Small intestine (tissue), 7 donors: ENCODE results near the gene PDE3A. TPM values are rescaled to one million over a fixed set of nuclear protein-coding genes. Genes with fewer than 3 reads are reported as not detected.

Experiments used
- DNase-seq, 2 donors: peaks; one replicate each; pipeline versions ENCODE4 v3.0.0 to v3.0.0-alpha.2; 2013
- FAIRE-seq: peaks from 2 replicates; lab custom pipeline; 2012; peaks lifted over from hg19 to GRCh38; lab: Jason Lieb, UNC
- H3K27ac ChIP-seq, 3 donors: one replicate each; pipeline ENCODE4 v1.5.1; 2013; ENCODE audit warnings: low read length in 2 of 3, mild to moderate bottlenecking in 2 of 3, control low read depth in 1 of 3, inconsistent platforms in 1 of 3, low read depth in 1 of 3, moderate library complexity in 1 of 3
- H3K27me3 ChIP-seq, 3 donors: one replicate each; pipeline ENCODE4 v1.6.1; 2013; ENCODE audit warnings: low read length in 3 of 3, inconsistent platforms in 1 of 3; ENCODE audit not compliant: control insufficient read depth in 3 of 3, insufficient read depth in 3 of 3
- H3K36me3 ChIP-seq, 3 donors: one replicate each; pipeline ENCODE4 v1.6.1; 2013; ENCODE audit warnings: low read length in 3 of 3, inconsistent platforms in 1 of 3, low read depth in 1 of 3, mild to moderate bottlenecking in 1 of 3, moderate library complexity in 1 of 3; ENCODE audit not compliant: control insufficient read depth in 3 of 3, insufficient read depth in 2 of 3
- H3K4me1 ChIP-seq, 3 donors: one replicate each; pipeline ENCODE4 v1.6.1; 2013; ENCODE audit warnings: low read length in 2 of 3, inconsistent platforms in 1 of 3, low read depth in 1 of 3, mild to moderate bottlenecking in 1 of 3, moderate library complexity in 1 of 3; ENCODE audit not compliant: control insufficient read depth in 3 of 3, insufficient read depth in 2 of 3
- H3K4me3 ChIP-seq, 3 donors: one replicate each; pipeline ENCODE4 v1.5.1; 2013; ENCODE audit warnings: low read length in 3 of 3, control low read depth in 1 of 3, inconsistent platforms in 1 of 3, low read depth in 1 of 3, mild to moderate bottlenecking in 1 of 3, moderate library complexity in 1 of 3
- H3K9me3 ChIP-seq, 2 donors: one replicate each; pipeline ENCODE4 v1.6.1; 2013; ENCODE audit warnings: low read depth in 1 of 2, low read length in 1 of 2; ENCODE audit not compliant: control insufficient read depth in 2 of 2, insufficient read depth in 1 of 2
- WGBS, 3 donors: extraction: QIAGEN DNeasy Blood & Tissue Kit; methylation state at CpG; one replicate each; pipeline ENCODE4 v1.1.7; 2013; 5-methylcytosine and 5-hydroxymethylcytosine counted together
- polyA plus RNA-seq, 4 donors: library from polyadenylated mRNA; stranded (reverse) in 3 of 4; unstranded in 1 of 4; fragments of 200-250 nt in 3 of 4; fragments of 120-200 nt in 1 of 4; gene quantifications; one replicate each; pipeline versions ENCODE4 v1.2.1 to v1.2.3, GENCODE V29; 2013
- donor health status: healthy with polysubstance abuse.
- donor health status: control.
- donor health status: control.
- donor health status: Bipolar disorder and iron deficiency.
- donor health status: healthy.

Gene PDE3A
- polyA plus RNA-seq, 4 donors, result 2.4 to 79.4 (median 6.6) TPM

DNA sequence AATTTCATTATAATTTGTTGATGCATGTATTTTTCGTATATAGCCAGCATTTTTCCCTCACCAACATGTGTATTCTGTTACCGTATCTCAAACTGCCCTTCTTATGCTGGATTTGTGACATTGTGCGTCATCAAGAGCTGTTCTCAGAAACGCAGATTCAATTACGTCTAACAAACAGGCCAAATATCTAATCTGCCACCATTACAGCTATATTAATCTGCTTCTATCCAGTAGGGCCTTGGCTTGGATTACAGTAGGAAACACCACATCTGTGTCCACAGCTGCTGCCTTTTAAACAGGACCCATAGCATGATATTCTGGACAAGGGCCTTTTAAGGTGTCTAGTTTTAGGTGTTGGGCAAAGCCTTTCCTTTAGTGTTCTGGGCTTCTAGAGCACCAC is 140.6 kb downstream of the PDE3A start:
- H3K9me3 ChIP-seq, result no peaks in the 10 kb centered on the region
- no peaks in the 10 kb centered on the region for H3K27me3 ChIP-seq
- FAIRE-seq, result no peak
- no peak overlapping the region for H3K27ac ChIP-seq
- WGBS, 3 donors, result 93 to 95% (median 94%) methylated on average over 5 of the region's 5 CpGs
- DNase-seq, result no peak
- no peak overlapping the region for H3K4me3 ChIP-seq
- no peaks in the 10 kb centered on the region for H3K4me1 ChIP-seq
- no peaks in the 10 kb centered on the region for H3K36me3 ChIP-seq

DNA sequence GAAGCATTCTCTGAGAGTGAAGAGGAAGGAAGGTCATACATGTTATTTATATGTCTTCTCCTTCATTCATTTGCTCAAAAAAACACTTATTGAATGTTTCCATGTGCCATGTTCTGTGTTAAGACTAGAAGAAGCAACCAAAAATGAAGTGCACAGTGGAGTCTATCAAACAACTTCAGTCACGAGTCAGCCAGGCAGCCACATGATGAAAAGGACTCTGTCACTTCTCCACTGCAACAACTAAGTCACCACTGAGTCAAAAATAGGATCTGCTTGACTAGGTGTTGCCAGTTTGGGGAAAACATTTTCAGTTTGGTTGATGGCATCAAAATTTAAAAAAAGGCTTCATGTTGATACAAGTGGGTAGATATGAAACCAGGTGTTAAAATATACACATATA is 142.5 kb downstream of the PDE3A start:
- H3K4me3 ChIP-seq, result no peak overlapping the region
- no peaks in the 10 kb centered on the region for H3K36me3 ChIP-seq
- no peaks in the 10 kb centered on the region for H3K27me3 ChIP-seq
- no peak for FAIRE-seq
- no peak for DNase-seq
- no peaks in the 10 kb centered on the region for H3K4me1 ChIP-seq
- H3K27ac ChIP-seq, result no peak overlapping the region
- 75 to 83% (median 80%) methylated on average over 1 of the region's 1 CpG for WGBS, 3 donors
- no peaks in the 10 kb centered on the region for H3K9me3 ChIP-seq

DNA sequence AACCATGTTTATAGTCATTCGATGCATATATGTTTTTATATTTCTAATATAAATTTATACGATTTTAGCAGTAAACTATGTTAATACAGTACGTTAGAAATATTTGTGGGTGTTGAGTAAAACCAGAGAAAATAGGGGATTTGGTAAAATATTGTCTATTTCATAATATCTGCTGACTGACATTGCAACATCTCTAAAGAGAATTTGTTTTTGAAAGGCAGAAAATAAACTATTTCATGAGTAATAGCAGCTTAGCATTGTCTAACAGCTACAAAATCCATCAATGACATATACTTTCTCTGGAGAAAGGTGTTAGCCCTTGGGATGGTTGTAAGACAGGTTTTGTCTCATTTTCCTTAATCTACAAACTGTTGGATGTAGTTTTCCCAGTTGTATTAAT is 144.9 kb downstream of the PDE3A start:
- no peaks in the 10 kb centered on the region for H3K4me1 ChIP-seq
- no peak overlapping the region for H3K4me3 ChIP-seq
- 77 to 87% (median 83%) methylated on average over 3 of the region's 3 CpGs for WGBS, 3 donors
- no peak for FAIRE-seq
- no peak overlapping the region for H3K27ac ChIP-seq
- H3K9me3 ChIP-seq, result no peaks in the 10 kb centered on the region
- no peak for DNase-seq
- no peaks in the 10 kb centered on the region for H3K27me3 ChIP-seq
- H3K36me3 ChIP-seq, result no peaks in the 10 kb centered on the region

DNA sequence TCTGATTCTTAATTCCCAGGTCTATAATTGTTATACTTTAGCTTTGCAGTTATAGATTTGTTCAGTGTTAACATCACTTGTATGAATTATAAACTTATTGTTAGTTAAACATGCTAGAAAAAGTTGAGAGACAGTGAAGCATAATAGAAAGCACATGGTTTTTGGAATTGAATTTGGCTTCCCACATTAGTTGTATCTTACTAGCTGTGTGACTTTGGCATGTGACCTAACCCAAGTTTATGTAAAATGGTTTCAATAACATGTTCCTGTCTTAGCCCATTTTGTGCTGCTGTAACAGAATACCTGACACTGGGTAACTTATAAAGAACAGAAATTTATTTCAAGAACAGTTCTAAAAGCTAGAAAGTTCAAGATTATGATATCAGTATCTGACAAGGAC is 146.3 kb downstream of the PDE3A start:
- no peak for FAIRE-seq
- DNase-seq, result no peak
- Histone ChIP-seq H3K9me3 (no peaks in the 10 kb centered on the region), H3K27me3 (no peaks in the 10 kb centered on the region), H3K27ac (no peak overlapping the region), H3K36me3 (no peaks in the 10 kb centered on the region), H3K4me3 (no peak overlapping the region), H3K4me1 (no peaks in the 10 kb centered on the region)

DNA sequence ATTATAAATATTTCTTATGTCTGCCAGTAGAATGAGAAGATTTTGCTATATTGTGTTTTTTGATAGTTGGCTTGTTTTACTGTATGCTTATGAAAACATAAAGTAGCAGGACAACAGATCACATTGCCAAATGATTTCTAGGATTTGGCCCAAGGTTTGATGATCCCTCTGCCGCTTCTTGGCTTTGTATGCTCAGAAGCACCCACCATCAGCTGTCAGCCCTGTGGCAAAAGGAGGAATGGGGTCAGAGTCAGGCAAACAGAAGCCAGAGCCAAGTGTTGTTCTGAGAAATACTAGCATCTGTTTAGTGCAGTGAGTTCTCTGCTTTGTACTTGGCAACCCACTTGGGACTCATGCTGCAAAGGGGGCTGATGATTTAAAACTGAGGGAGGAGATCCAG is 152.2 kb downstream of the PDE3A start:
- no peaks in the 10 kb centered on the region for H3K4me1 ChIP-seq
- H3K27me3 ChIP-seq, result no peaks in the 10 kb centered on the region
- H3K9me3 ChIP-seq, result peaks cover 0 to 5% of the 10 kb centered on the region in 2 donors
- no peak overlapping the region for H3K27ac ChIP-seq
- H3K36me3 ChIP-seq, result peaks cover 0 to 8% (median 0%) of the 10 kb centered on the region in 3 donors
- WGBS, 3 donors, result 66 to 84% (median 74%) methylated on average over 1 of the region's 1 CpG
- FAIRE-seq, result no peak
- no peak for DNase-seq
- H3K4me3 ChIP-seq, result no peak overlapping the region

DNA sequence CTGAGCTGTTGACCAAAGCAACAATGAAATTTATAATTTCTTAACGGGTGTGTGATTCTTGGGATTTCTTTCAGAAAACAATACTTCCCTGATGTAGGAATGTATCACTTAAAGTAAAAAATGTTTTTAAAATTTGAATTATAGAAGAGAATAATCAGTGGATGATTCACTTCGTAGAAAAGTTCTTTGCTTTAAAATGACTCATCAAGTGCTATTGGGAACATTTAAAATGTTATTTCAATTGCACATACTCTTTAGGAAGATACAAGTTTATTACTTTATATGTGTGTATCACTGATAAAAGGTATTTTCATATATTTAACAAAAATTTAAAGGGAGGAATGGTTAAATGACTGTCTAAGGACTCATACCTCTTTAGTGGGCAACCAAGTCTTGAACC is 155.3 kb downstream of the PDE3A start:
- Histone ChIP-seq H3K36me3 (peaks cover 0 to 8% (median 0%) of the 10 kb centered on the region in 3 donors), H3K4me3 (no peak overlapping the region), H3K27me3 (no peaks in the 10 kb centered on the region), H3K4me1 (no peaks in the 10 kb centered on the region), H3K27ac (no peak overlapping the region), H3K9me3 (peaks cover 0 to 5% of the 10 kb centered on the region in 2 donors)
- DNase-seq, result no peak
- no peak for FAIRE-seq
- 84 to 96% (median 87%) methylated on average over 2 of the region's 2 CpGs for WGBS, 3 donors

DNA sequence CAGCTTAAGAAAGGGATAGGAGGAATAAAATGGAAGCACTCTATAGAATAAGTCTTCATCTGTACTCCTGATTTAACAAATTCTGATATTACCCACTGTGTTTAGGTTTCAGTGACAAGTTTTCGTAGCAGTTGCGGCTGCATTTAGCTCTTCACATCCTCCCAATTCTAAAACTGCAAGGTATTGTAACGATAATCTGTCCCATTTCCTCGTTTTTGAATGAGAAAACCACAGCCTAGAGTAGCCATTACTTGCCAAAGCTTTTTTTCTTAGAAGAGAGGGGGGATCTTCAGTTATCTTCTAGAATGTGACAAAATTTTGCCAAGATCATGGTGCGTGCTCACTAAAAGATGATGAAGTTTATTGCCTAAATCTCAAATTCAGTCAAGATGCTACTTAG is 155.8 kb downstream of the PDE3A start:
- 87 to 91% (median 88%) methylated on average over 5 of the region's 5 CpGs for WGBS, 3 donors
- no peaks in the 10 kb centered on the region for H3K27me3 ChIP-seq
- no peak overlapping the region for H3K27ac ChIP-seq
- H3K9me3 ChIP-seq, result peaks cover 0 to 5% of the 10 kb centered on the region in 2 donors
- DNase-seq (no peak), FAIRE-seq (no peak)
- H3K4me3 ChIP-seq, result no peak overlapping the region
- H3K36me3 ChIP-seq, result peaks cover 0 to 8% (median 0%) of the 10 kb centered on the region in 3 donors
- H3K4me1 ChIP-seq, result no peaks in the 10 kb centered on the region

DNA sequence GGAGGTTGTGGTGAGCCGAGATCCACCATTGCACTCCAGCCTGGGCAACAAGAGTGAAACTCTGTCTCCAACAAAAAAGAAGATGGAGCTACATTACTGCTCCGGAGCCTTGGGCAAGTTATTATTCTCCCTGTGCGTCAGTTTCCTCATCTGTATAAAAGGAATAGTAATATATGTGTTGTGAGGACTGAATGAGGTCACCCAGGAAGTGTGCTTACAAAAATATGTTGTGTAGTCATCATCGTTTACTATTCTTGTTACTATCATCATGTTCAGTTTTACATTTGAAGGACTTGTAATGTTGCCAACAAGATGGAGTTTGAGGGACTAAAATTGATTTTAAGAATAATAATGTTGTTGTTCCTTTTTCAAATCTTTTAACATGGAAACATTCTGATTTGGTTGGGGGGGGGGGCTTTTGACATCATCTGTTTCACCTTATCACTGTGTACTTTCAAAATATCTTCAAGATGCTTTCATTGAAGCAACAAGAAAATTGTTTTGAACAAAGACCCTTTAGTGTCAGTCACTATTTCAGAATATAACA is 156.8 kb downstream of the PDE3A start:
- Histone ChIP-seq H3K4me1 (no peaks in the 10 kb centered on the region), H3K4me3 (no peak overlapping the region), H3K9me3 (peaks cover 0 to 5% of the 10 kb centered on the region in 2 donors), H3K27me3 (no peaks in the 10 kb centered on the region), H3K36me3 (peaks cover 0 to 8% (median 0%) of the 10 kb centered on the region in 3 donors), H3K27ac (no peak overlapping the region)
- DNase-seq (no peak), FAIRE-seq (no peak)
- 90 to 92% (median 91%) methylated on average over 4 of the region's 4 CpGs for WGBS, 3 donors
